H1 (cell line): ENCODE data around the gene TBC1D17. TPM values are rescaled to one million over a fixed set of nuclear protein-coding genes. Genes with fewer than 3 reads are reported as not detected.

Experiments used
- CTCF ChIA-PET: fragments of 300-600 bp; sonication (Branson Sonifier 250); formaldehyde crosslinking; loops from one replicate; lab custom pipeline; 2021; ENCODE audit not compliant: partially characterized antibody; lab: Charles Lee
- POLR2A ChIA-PET: fragments of 300-600 bp; sonication (Branson Sonifier 250); formaldehyde crosslinking; loops from one replicate; lab custom pipeline; 2021; ENCODE audit warnings: inconsistent platforms; ENCODE audit not compliant: partially characterized antibody; lab: Charles Lee
- DNase-seq, 2 experiments: peaks; one replicate each; pipeline versions ENCODE4 v3.0.0 to v3.0.0-alpha.2; 2010 to 2022; ENCODE audit warnings: low spot score in 2 of 2, low read depth in 1 of 2, mixed read lengths in 1 of 2
- FAIRE-seq: peaks from 2 replicates; lab custom pipeline; 2011; peaks lifted over from hg19 to GRCh38; lab: Jason Lieb, UNC
- H2AFZ ChIP-seq: 2 replicates; pipeline ENCODE4 v1.8.1; 2012; ENCODE audit warnings: low read length, inconsistent platforms
- H2AK5ac ChIP-seq: 2 replicates; pipeline ENCODE4 v1.6.1; 2013; ENCODE audit warnings: low read depth, low read length
- H2BK120ac ChIP-seq: replicated peaks from 2 replicates; pipeline ENCODE3; 2013; ENCODE audit warnings: low read depth, low read length, inconsistent platforms
- H2BK12ac ChIP-seq: 2 replicates; pipeline ENCODE4 v1.6.1; 2013; ENCODE audit warnings: low read depth, low read length
- H2BK15ac ChIP-seq: 2 replicates; pipeline ENCODE4 v1.6.1; 2013; ENCODE audit warnings: low read length
- H2BK20ac ChIP-seq: 2 replicates; pipeline ENCODE4 v1.6.1; 2013; ENCODE audit warnings: low read length
- H2BK5ac ChIP-seq: 2 replicates; pipeline ENCODE4 v1.6.1; 2013; ENCODE audit warnings: low read depth, low read length
- H3K14ac ChIP-seq: 2 replicates; pipeline ENCODE4 v1.6.1; 2013; ENCODE audit warnings: inconsistent platforms; ENCODE audit not compliant: insufficient read length
- H3K18ac ChIP-seq: 2 replicates; pipeline ENCODE4 v1.6.1; 2013; ENCODE audit warnings: low read length; ENCODE audit errors: extremely low read depth
- H3K23ac ChIP-seq: 2 replicates; pipeline ENCODE4 v1.6.1; 2013; ENCODE audit warnings: inconsistent platforms; ENCODE audit not compliant: insufficient read length
- H3K23me2 ChIP-seq: 2 replicates; pipeline ENCODE4 v1.6.1; 2013; ENCODE audit warnings: low read depth, low read length
- H3K27ac ChIP-seq: 2 replicates; pipeline ENCODE4 v1.6.1; 2011; ENCODE audit warnings: low read depth, low read length, inconsistent platforms
- H3K27me3 ChIP-seq, 4 experiments: replicated peaks in 1 of 4; 1 replicate in 1 of 4; 2 replicates in 3 of 4; pipeline versions ENCODE4 v1.6.1 to v1.8.1; 2011 to 2013; ENCODE audit warnings: low read length in 3 of 4, mild to moderate bottlenecking in 3 of 4, inconsistent platforms in 2 of 4, mixed read lengths in 2 of 4, moderate library complexity in 1 of 4; ENCODE audit not compliant: control insufficient read depth in 3 of 4, insufficient read depth in 3 of 4; ENCODE audit errors: extremely low read depth in 1 of 4
- H3K36me3 ChIP-seq, 4 experiments: 2 replicates each; pipeline versions ENCODE4 v1.6.1 to v1.8.1; 2011 to 2013; ENCODE audit warnings: mild to moderate bottlenecking in 4 of 4, low read length in 3 of 4, moderate library complexity in 2 of 4, control low read depth in 1 of 4, inconsistent platforms in 1 of 4; ENCODE audit not compliant: insufficient read depth in 4 of 4, control insufficient read depth in 2 of 4
- H3K4ac ChIP-seq: replicated peaks from 2 replicates; pipeline ENCODE3; 2013; ENCODE audit warnings: low read length, low read depth, mixed read lengths, inconsistent platforms; ENCODE audit not compliant: insufficient read length
- H3K4me1 ChIP-seq, 4 experiments: replicated peaks in 1 of 4; 1 replicate in 1 of 4; 2 replicates in 3 of 4; pipeline versions ENCODE4 v1.6.1 to v1.8.1; 2011 to 2013; ENCODE audit warnings: low read length in 3 of 4, inconsistent platforms in 2 of 4, mixed read lengths in 1 of 4; ENCODE audit not compliant: insufficient read depth in 4 of 4, control insufficient read depth in 3 of 4
- H3K4me2 ChIP-seq, 2 experiments: 2 replicates each; pipeline versions ENCODE4 v1.6.1 to v1.8.1; 2011 to 2013; ENCODE audit warnings: low read depth in 2 of 2, low read length in 2 of 2, control low read depth in 1 of 2, inconsistent platforms in 1 of 2, mild to moderate bottlenecking in 1 of 2; ENCODE audit not compliant: insufficient read depth in 1 of 2
- H3K4me3 ChIP-seq, 4 experiments: fragments of 200-600, 300-600 bp in 1 of 4; sonication (generic), shearing (Covaris generic), sonication (Bioruptor Twin) in 1 of 4; 2 replicates each; pipeline versions ENCODE4 v1.5.1 to v1.8.1; 2011 to 2016; ENCODE audit warnings: low read length in 4 of 4, low read depth in 3 of 4, control low read depth in 2 of 4, inconsistent platforms in 2 of 4, mild to moderate bottlenecking in 2 of 4, mixed read lengths in 1 of 4, moderate library complexity in 1 of 4; ENCODE audit not compliant: insufficient read depth in 2 of 4; ENCODE audit errors: extremely low read depth in 1 of 4
- H3K56ac ChIP-seq: replicated peaks from 2 replicates; pipeline ENCODE3; 2013; ENCODE audit warnings: low read depth, mild to moderate bottlenecking, mixed read lengths, low read length, inconsistent platforms; ENCODE audit not compliant: insufficient read length
- H3K79me1 ChIP-seq: 2 replicates; pipeline ENCODE4 v1.6.1; 2013; ENCODE audit warnings: low read depth, low read length, control low read depth
- H3K79me2 ChIP-seq, 2 experiments: 2 replicates each; pipeline versions ENCODE4 v1.6.1 to v1.8.1; 2012 to 2013; ENCODE audit warnings: low read length in 2 of 2, mild to moderate bottlenecking in 2 of 2, inconsistent platforms in 1 of 2; ENCODE audit not compliant: insufficient read depth in 2 of 2, control insufficient read depth in 1 of 2
- H3K9ac ChIP-seq, 4 experiments: replicated peaks in 1 of 4; 1 replicate in 1 of 4; 2 replicates in 3 of 4; pipeline versions ENCODE4 v1.6.1 to v1.8.1; 2011 to 2013; ENCODE audit warnings: low read depth in 3 of 4, low read length in 3 of 4, control low read depth in 2 of 4, mild to moderate bottlenecking in 2 of 4, moderate library complexity in 2 of 4, inconsistent platforms in 1 of 4; ENCODE audit errors: extremely low read depth in 1 of 4
- H3K9me3 ChIP-seq, 2 experiments: 2 replicates each; pipeline versions ENCODE4 v1.6.1 to v1.8.1; 2012 to 2013; ENCODE audit warnings: mild to moderate bottlenecking in 2 of 2, moderate library complexity in 2 of 2, control low read depth in 1 of 2, inconsistent platforms in 1 of 2, low read depth in 1 of 2, low read length in 1 of 2, mixed read lengths in 1 of 2; ENCODE audit not compliant: insufficient read depth in 2 of 2
- H4K20me1 ChIP-seq, 2 experiments: replicated peaks in 1 of 2; 2 replicates each; pipeline versions ENCODE3 to v1.8.1; 2011 to 2013; ENCODE audit warnings: inconsistent platforms in 2 of 2, low read length in 2 of 2, mild to moderate bottlenecking in 1 of 2; ENCODE audit not compliant: insufficient read depth in 2 of 2, control insufficient read depth in 1 of 2
- H4K5ac ChIP-seq: 2 replicates; pipeline ENCODE4 v1.6.1; 2013; ENCODE audit warnings: low read length, low read depth, mixed read lengths, inconsistent platforms; ENCODE audit not compliant: insufficient read length
- H4K8ac ChIP-seq: 2 replicates; pipeline ENCODE4 v1.8.0; 2013; ENCODE audit warnings: mild to moderate bottlenecking, moderate library complexity, low read length, inconsistent platforms; ENCODE audit not compliant: insufficient read depth; ENCODE audit errors: extremely low read depth
- H4K91ac ChIP-seq: replicated peaks from 2 replicates; pipeline ENCODE3; 2013; ENCODE audit warnings: low read length, mixed read lengths, inconsistent platforms; ENCODE audit not compliant: insufficient read length
- ATF3 ChIP-seq: IDR thresholded peaks from 2 replicates; pipeline ENCODE4 v1.6.1; 2011; ENCODE audit warnings: low read depth, mild to moderate bottlenecking, low read length; ENCODE audit not compliant: insufficient read depth
- FOSL1 ChIP-seq: IDR thresholded peaks from 2 replicates; pipeline ENCODE4 v1.6.1; 2011; ENCODE audit warnings: mild to moderate bottlenecking, low read depth, low read length, moderate library complexity; ENCODE audit not compliant: insufficient read depth
- HDAC6 ChIP-seq: IDR thresholded peaks from one replicate; pipeline ENCODE4 v1.7.1; 2012; ENCODE audit warnings: low read depth, mild to moderate bottlenecking, inconsistent platforms, low read length, moderate library complexity
- KDM4A ChIP-seq: IDR thresholded peaks from one replicate; pipeline ENCODE4 v1.7.1; 2012; ENCODE audit warnings: low read depth, mild to moderate bottlenecking, moderate library complexity, low read length, inconsistent platforms; ENCODE audit not compliant: severe bottlenecking
- POLR2A ChIP-seq, 2 experiments: IDR thresholded peaks; 1 replicate in 1 of 2; 2 replicates in 1 of 2; pipeline ENCODE4 v1.6.1; 2011; ENCODE audit warnings: low read depth in 2 of 2, low read length in 2 of 2, mild to moderate bottlenecking in 2 of 2; ENCODE audit errors: control extremely low read depth in 1 of 2
- POLR2AphosphoS5 ChIP-seq: IDR thresholded peaks from 2 replicates; pipeline ENCODE4 v1.6.1; 2011; ENCODE audit warnings: low read depth, low read length
- SRF ChIP-seq: IDR thresholded peaks from 2 replicates; pipeline ENCODE4 v1.6.1; 2011; ENCODE audit warnings: mild to moderate bottlenecking, low read depth, low read length, moderate library complexity
- WGBS, 2 experiments: shearing (Covaris generic) in 1 of 2; methylation state at CpG; one replicate each; pipeline versions ENCODE4 v1.1.6 to v1.1.7; 2013 to 2015; ENCODE audit warnings: low lambda C conversion rate in 2 of 2, mixed read lengths in 2 of 2, inconsistent platforms in 1 of 2, low coverage in 1 of 2, missing lambda C conversion rate in 1 of 2; ENCODE audit not compliant: insufficient replicate concordance in 2 of 2, insufficient coverage in 1 of 2, insufficient read length in 1 of 2; ENCODE audit errors: extremely low coverage in 1 of 2, missing lambda C conversion rate in 1 of 2; 5-methylcytosine and 5-hydroxymethylcytosine counted together
- polyA plus RNA-seq, 7 experiments: library from polyadenylated mRNA; depleted of rRNA in 3 of 7; stranded (reverse) in 5 of 7; unstranded in 2 of 7; fragments of >200 nt in 5 of 7; fragments of 200-250 nt in 2 of 7; gene quantifications; 1 replicate in 5 of 7; 2 replicates in 1 of 7; 4 replicates in 1 of 7; pipeline versions ENCODE4 v1.2.1 to v1.2.3, GENCODE V29; 2011 to 2013; ENCODE audit warnings: missing spikeins in 2 of 7, mixed read lengths in 2 of 7
- total RNA-seq: library from RNA; stranded (reverse); fragmentation: NEBNext Ultra II Directional; extraction: Animal tissue kit (Norgen Biotek cat#: 25700); gene quantifications from 2 replicates; pipeline ENCODE4 v1.2.1, GENCODE V29; 2021

Gene TBC1D17
- total and polyA plus RNA-seq, 2 of the 8 experiments (the other 6 are each of a cell fraction or from before 2014, with no cell fraction given): 30.3 to 44.9 TPM

GRCh38 chr19:49859682-49860335 lies 17.7 kb upstream of the TBC1D17 start:
- 97% methylated on average over 20 of the region's 22 CpGs; no CpG with 5 or more reads in 1 of the 2 experiments for WGBS, 2 experiments
- Histone ChIP-seq H4K20me1 (peaks cover 43 to 56% of the 10 kb centered on the region in 2 experiments), H3K36me3 (peaks cover 32 to 83% (median 60%) of the 10 kb centered on the region in 4 experiments), H3K14ac (no peak overlapping the region), H3K4me2 (no peak overlapping the region), H3K79me1 (peaks cover 12% of the 10 kb centered on the region), H2BK20ac (no peak overlapping the region), H3K56ac (no peak overlapping the region), H4K5ac (no peak overlapping the region), H3K4me1 (peaks cover 0 to 7% (median 2%) of the 10 kb centered on the region in 4 experiments; a peak in 4 of 7 replicates), H3K9ac (no peak overlapping the region), H3K4me3 (no peak overlapping the region), H3K23ac (no peak overlapping the region), H2AFZ (no peak overlapping the region), H3K18ac (no peak overlapping the region), H2AK5ac (no peak overlapping the region), H2BK12ac (0 out of 2 replicates have a peak overlapping the region, but pooled peaks have one; percentile 50), H3K4ac (no peak overlapping the region), H4K8ac (peak overlapping the region; percentile 19; the same call in 1 of the 2 replicates), H3K9me3 (no peaks in the 10 kb centered on the region), H2BK5ac (no peak overlapping the region; the same call in 1 of the 2 replicates), H3K27ac (no peak overlapping the region), H2BK15ac (no peak overlapping the region), H3K27me3 (no peaks in the 10 kb centered on the region), H4K91ac (no peak overlapping the region), H3K23me2 (no peaks in the 10 kb centered on the region), H2BK120ac (no peak overlapping the region), H3K79me2 (peaks cover 0 to 12% of the 10 kb centered on the region in 2 experiments; a peak in 2 of 4 replicates)
- no peak for FAIRE-seq
- ChIA-PET CTCF (no interaction called here), POLR2A (interaction anchor here (0.8 to 12.4 kb wide), 16 partner anchors 6 to 109 kb away, joined by 3 to 247 read pairs (median 6); partner anchors contain the start of genes AKT1S1, FUZ, MED25 and PNKP)
- DNase-seq: no peak
- TF ChIP-seq FOSL1: no peak
- TF ChIP-seq POLR2AphosphoS5: peak; percentile 93
- TF ChIP-seq KDM4A: peak; percentile 5
- TF ChIP-seq HDAC6: no peak
- TF ChIP-seq SRF: no peak
- peak in 1 of 2 experiments; percentile 19; a peak in 1 of 3 replicates for TF ChIP-seq POLR2A (IDR thresholded peaks at IDR 0.05; ENCODE audit: control extremely low read depth in 1 of 2, low read depth in 2 of 2, low read length in 2 of 2)
- TF ChIP-seq ATF3: no peak
